ENCODE measurements around the gene EPB41L4B.
"Not testable (repeated sequence)": the region's sequence is repeated elsewhere in the genome, so short reads cannot be mapped to it uniquely, and the experiment has no call there.

EPB41L4B gene

GRCh38 chr9:109166171-109166770, 154.6 kb downstream of the EPB41L4B start:
- no peak for DNase-seq (ENCODE audit: low read depth in 3 of 3)

- DNase-seq (ENCODE audit: low read depth in 3 of 3), result no peak
Measured at GRCh38 chr9:109164042-109164441, 156.8 kb downstream of the EPB41L4B start.

GRCh38 chr9:109163194-109163593, 157.7 kb downstream of the EPB41L4B start:
- no peak for DNase-seq (ENCODE audit: low read depth in 3 of 3)

- no peak for DNase-seq (ENCODE audit: low read depth in 3 of 3)
Measured at GRCh38 chr9:109162677-109163076, 158.2 kb downstream of the EPB41L4B start.

GRCh38 chr9:109161471-109161870, 159.4 kb downstream of the EPB41L4B start:
- DNase-seq (ENCODE audit: low read depth in 3 of 3), result no peak

GRCh38 chr9:109159583-109159982, 161.3 kb downstream of the EPB41L4B start:
- no peak for DNase-seq (ENCODE audit: low read depth in 3 of 3)

GRCh38 chr9:109158651-109159050, 162.2 kb downstream of the EPB41L4B start:
- DNase-seq (ENCODE audit: low read depth in 3 of 3), result no peak

- no peak for DNase-seq (ENCODE audit: low read depth in 3 of 3)
Measured at GRCh38 chr9:109156708-109157107, 164.2 kb downstream of the EPB41L4B start.

GRCh38 chr9:109150925-109151545, 169.8 kb downstream of the EPB41L4B start:
- no peak for DNase-seq (ENCODE audit: low read depth in 3 of 3)

GRCh38 chr9:109149722-109150121, 171.1 kb downstream of the EPB41L4B start:
- no peak for DNase-seq (ENCODE audit: low read depth in 3 of 3)

- no peak for DNase-seq (ENCODE audit: low read depth in 3 of 3)
Measured at GRCh38 chr9:109149089-109149488, 171.8 kb downstream of the EPB41L4B start.

- DNase-seq (ENCODE audit: low read depth in 3 of 3), result no peak
Measured at GRCh38 chr9:109145051-109145450, 175.8 kb downstream of the EPB41L4B start.

- no peak for DNase-seq (ENCODE audit: low read depth in 3 of 3)
Measured at GRCh38 chr9:109143881-109144562, 176.8 kb downstream of the EPB41L4B start.

GRCh38 chr9:109141375-109141774, 179.5 kb downstream of the EPB41L4B start:
- DNase-seq (ENCODE audit: low read depth in 3 of 3), result no peak

GRCh38 chr9:109139851-109140250, 181.0 kb downstream of the EPB41L4B start:
- DNase-seq (ENCODE audit: low read depth in 3 of 3), result no peak

GRCh38 chr9:109138421-109138820, 182.4 kb downstream of the EPB41L4B start:
- no peak for DNase-seq (ENCODE audit: low read depth in 3 of 3)

GRCh38 chr9:109134167-109134578, 186.7 kb downstream of the EPB41L4B start:
- no peak for DNase-seq (ENCODE audit: low read depth in 3 of 3)

- DNase-seq (ENCODE audit: low read depth in 3 of 3), result no peak
Measured at GRCh38 chr9:109133533-109133932, 187.3 kb downstream of the EPB41L4B start.

- no peak for DNase-seq (ENCODE audit: low read depth in 3 of 3)
Measured at GRCh38 chr9:109132567-109133021, 188.3 kb downstream of the EPB41L4B start.

- no peak for DNase-seq (ENCODE audit: low read depth in 3 of 3)
Measured at GRCh38 chr9:109129470-109130197, 191.2 kb downstream of the EPB41L4B start.

GRCh38 chr9:109126671-109127070, 194.2 kb downstream of the EPB41L4B start:
- not testable (repeated sequence) for DNase-seq (ENCODE audit: low read depth in 3 of 3)

GRCh38 chr9:109124121-109124520, 196.7 kb downstream of the EPB41L4B start:
- no peak for DNase-seq (ENCODE audit: low read depth in 3 of 3)

Measured in stimulated activated CD4-positive, alpha-beta T cell treated with anti-CD3 and anti-CD28 coated beads, TNF-alpha, amount 100 ng/mL, for 4 hours (primary cell).